Activated CD4-positive, CD25-positive, alpha-beta regulatory T cell treated with anti-CD3 and anti-CD28 coated beads, Interleukin-2, amount 50 U/mL, for 16 hours (primary cell): ENCODE results near the gene PARPBP.
"Not testable (repeated sequence)": the region's sequence is repeated elsewhere in the genome, so short reads cannot be mapped to it uniquely, and the experiment has no call there.

Experiments
- DNase-seq: peaks from one replicate; pipeline ENCODE4 v3.0.0-alpha.2; 2020; ENCODE audit warnings: low read depth, low spot score

The PARPBP gene

GRCh38 chr12:102155206-102155605 is 35.2 kb downstream of the PARPBP start:
- not testable (repeated sequence) for DNase-seq

DNA sequence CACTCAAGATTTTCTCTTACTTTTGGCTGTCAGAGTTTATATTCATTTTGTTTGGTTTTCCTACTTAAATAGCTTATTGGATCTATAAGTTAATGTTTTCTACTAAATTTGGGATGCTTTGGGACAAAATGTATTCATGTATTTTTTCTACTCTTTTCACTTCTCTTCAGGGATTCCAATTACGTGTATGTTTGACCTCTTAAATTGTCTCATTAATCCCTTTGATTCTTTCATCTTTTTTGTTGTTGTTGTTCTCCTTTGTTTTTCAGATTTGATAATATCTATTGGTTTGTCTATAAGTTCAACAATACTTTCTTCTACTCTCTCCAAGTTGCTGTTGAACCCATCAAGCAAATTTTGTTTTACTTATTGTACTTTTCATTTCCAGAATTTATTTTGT is 43.4 kb downstream of the PARPBP start:
- no peak for DNase-seq

DNA sequence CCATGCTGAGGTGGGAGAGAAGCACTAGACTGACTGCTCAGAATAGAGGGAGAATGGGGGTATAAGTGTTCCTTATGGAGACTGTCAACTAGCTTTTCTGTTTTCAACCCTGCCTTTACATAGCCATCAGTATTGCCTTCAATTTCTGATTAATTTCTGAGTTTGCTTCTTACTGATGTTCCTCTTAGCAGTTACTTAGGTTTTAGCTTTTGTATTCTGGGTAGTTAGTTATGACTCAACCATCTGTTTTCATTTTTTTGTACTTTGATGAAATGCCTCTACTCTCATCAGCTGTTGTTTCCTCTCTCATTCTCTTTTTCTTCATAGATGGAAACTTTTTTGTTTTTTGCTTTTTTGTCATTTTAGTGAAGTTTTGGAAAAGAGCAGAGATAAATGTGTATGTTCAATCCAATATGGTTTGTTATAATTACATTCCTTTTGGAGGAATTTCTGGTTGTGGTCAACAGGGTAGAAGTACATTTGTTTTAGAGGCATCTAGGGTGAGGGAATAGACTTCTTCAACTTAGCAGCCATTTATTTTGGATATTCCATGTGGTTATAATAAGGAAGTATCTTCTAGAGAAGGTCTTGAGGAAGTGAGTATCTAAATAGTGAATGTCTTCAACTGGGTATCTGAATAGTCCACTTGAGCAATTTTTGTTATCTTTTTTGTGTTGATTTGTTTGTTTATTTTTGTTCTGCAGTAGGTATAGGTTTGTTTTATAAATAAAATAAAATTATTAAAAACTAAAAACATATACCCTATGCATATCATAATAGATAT is 48.0 kb downstream of the PARPBP start:
- DNase-seq, result no peak

DNA sequence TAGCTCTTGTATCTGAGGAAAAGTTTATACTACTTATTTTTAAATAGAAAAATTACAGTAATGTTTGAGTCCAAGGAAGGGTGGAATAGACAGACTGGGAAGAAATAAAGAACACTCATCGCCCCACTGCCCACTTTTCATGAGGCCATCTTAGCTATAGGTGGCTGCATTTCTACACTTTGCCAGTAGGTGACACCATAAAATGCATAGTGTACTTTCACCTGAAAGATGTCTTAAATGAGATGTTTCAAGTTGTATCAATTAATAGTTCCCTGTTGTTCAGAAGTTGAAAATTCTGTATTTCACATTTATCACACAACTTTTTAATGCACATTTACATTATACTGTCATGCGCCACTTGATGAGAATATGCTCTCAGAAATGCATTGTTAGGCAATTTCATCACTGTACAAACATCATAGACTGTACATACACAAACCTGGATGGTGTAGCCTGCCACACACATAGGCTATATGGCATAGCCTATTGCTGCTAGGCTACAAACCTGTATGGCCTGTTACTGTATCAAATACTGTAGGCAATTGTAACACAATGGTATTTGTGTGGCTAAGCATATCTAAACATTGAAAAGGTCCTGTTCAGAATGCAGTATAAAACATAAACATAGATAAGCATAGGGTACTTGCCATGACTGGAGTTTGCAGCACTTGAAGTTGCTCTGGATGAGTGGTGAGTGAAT is 50.1 kb downstream of the PARPBP start:
- no peak for DNase-seq

DNA sequence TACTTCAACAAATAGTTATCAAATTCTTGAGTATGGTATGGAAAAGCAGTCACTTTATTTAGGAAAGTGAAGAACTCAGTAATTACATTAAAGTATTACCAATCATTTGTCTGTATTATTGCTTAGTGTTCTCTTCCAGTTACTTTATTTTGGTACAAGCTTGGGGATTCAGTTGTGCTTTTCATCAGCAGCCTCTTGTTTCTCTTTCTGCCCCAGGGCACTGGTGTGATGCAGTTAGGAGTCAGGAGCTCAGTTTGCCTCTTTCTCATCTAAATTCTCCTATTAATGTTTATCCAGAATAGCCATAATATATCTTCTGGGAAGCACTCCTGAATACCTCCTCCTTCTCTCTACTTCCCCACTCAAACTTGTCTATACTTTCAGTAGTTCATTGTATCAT is 52.0 kb downstream of the PARPBP start:
- DNase-seq, result no peak

- DNase-seq, result no peak
Observed at GRCh38 chr12:102172436-102172835, 52.5 kb downstream of the PARPBP start.

DNA sequence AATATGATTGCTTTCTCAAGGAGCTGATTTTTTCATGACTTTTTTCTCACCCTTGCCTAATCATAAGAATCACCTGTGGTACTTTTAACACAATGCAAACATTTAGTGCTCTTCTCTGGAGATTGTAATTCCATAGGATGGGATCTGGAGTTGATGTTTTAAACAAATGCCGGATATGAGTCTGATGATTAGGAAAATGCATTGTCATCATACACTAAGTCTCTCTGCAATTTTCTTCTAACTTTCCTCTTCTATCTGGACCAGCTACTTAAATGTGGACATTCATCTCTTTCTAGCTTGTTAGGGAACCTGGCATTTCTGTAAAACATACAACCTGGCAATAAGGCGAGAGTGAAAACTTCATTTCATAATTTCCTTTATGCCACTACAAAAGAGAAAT is 54.1 kb downstream of the PARPBP start:
- DNase-seq, result no peak

GRCh38 chr12:102174761-102175160 is 54.8 kb downstream of the PARPBP start:
- DNase-seq, result no peak

DNA sequence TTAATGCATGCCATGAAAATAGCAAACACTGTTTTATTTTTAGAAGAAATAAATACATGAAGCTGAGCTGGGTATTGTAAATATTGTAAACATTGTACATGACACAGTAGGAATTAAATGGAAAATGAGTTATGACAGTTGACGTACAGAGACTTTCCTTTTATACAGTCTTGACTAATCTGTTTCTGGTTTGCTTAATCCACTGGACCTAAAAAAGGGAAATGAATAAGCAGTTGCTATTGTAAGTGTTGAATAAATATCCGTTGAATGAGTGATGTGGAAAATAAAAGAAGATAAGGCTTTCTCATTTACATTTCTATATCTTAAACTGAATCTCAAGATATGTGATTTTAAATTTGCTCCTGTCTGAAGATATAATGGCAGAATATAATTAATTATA is 62.7 kb downstream of the PARPBP start:
- no peak for DNase-seq

GRCh38 chr12:102195826-102196225 is 75.8 kb downstream of the PARPBP start:
- DNase-seq, result no peak

DNA sequence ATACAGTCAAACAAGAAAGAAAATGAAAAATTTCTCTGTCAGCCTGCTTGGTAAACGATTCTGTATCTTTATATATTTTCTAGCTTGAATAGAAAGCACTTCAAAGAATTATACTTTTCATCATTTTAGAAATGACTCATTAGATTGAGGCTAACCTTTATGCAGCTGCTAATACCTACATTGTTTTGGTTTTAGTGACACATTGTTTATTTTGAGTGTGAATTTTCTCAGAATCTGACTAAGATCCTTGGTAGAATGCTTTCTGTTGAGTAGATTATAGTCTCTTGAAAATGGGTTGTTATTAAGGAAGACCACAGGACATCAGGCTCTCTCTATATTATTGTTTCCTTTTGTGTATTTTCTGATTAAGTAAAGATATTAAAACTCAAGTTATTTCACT is 77.8 kb downstream of the PARPBP start, which contains the start of gene PMCH:
TSS of gene PMCH (minus strand) at position 45 of the 400 bp plus-strand sequence. CDS start 63 bp downstream, outside the sequence.
- no peak for DNase-seq

DNA sequence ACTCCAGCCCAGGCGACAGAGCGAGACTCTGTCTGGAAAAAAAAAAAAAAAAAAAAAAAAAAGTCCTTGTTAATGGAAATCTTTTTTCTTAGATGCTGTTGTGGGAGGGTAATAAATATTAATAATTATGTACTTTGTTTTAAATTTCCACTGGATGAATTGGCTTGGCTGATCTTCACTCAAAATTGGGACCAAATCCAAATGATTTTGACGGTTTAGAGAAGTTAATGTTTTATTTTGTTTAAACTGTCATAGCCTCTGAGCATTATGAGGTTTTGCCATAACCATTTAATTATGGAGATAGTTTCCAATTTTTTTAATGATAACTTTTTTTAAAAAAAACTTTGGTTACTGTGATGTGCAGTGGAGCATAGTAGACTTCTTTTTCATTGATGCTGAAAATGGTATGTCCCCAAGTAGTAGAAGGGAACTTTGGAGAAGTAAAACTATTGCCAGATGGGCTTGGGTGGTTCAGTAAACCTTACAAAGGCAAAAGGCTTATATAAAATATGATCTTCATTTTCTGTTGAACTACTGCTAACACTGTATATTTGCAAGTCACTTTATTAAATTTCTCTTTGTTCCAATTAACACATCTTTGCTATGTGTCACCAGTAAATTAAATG is 81.6 kb downstream of the PARPBP start:
- no peak for DNase-seq

GRCh38 chr12:102202556-102202955 is 82.6 kb downstream of the PARPBP start:
- no peak for DNase-seq

DNA sequence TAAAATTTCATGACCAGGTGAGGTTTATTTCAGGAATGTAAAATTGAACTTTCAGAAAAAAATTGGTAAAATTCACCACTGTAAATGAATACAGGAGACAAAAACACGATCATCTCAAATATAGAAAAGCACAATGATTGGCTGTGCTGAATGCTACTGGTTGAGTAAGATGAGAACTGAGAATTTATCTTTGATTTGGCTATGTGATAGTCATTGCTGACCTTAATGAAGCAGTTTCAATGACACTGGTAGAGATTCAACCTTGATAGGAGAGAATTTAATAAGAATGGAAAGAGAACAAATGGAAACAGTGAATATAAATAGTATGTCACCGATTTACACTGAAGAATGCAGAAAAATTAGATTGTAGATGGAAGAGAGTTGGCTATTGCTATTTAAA is 84.0 kb downstream of the PARPBP start:
- no peak for DNase-seq

- no peak for DNase-seq
Observed at GRCh38 chr12:102215992-102216691, 96.2 kb downstream of the PARPBP start.

GRCh38 chr12:102220736-102221135 is 100.8 kb downstream of the PARPBP start:
- no peak for DNase-seq

DNA sequence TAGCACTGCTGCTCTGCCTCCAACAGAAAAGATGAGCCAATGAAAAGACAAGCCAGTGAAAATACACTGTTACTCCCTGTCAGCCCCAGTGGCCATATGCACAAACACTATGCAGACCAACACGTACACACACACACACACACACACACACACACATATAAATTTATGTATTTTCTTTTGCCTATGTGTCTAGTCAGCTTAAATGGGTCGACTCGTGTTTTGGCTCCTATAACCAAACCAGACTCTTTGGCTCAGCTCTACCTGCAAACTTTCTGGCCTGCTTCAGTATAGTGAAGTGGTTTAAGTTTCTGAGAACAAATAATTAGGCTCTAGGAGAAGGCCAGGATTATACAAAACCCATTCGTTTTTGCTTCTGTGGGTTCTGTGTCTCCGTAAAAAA is 108.0 kb downstream of the PARPBP start:
- DNase-seq, result no peak

DNA sequence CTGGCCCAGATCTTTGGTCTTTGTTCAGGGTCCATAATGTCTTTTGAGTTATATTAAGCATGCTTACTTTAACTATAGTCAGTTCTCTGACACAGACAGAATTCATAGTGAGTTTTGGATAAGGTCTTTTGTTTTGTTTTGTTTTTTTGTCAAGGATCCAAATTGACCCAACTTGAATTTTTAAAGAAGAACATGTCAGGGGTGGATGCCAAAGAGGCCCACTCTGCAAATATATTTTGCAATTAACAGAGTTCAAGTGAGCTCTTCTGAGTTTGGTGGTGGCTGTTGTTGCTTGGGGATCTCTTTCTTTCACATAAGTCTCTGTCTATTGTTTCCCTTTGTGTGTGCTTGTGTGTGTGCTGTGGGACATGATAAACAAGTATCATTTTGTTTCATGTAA is 112.1 kb downstream of the PARPBP start:
- no peak for DNase-seq

GRCh38 chr12:102232446-102232845 is 112.5 kb downstream of the PARPBP start:
- no peak for DNase-seq

DNA sequence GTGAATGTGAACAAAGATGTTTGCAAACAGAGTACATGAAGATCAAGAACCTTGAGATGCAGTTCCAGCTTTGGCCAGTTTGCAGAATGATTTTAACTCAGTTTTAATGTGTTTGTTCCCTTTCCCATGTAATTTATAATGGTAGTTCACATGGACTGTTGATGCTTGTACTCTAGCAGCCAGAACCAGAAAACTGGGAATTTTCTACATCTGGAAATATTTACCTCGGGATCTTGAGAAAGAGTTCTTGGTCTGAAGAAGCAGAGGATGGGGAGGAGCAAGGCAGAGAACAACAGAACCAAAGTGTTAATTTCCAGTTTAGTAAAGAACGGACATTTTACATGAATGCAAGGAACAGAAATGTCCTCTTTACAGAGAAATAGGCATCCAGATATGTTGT is 114.6 kb downstream of the PARPBP start:
- DNase-seq, result no peak

DNA sequence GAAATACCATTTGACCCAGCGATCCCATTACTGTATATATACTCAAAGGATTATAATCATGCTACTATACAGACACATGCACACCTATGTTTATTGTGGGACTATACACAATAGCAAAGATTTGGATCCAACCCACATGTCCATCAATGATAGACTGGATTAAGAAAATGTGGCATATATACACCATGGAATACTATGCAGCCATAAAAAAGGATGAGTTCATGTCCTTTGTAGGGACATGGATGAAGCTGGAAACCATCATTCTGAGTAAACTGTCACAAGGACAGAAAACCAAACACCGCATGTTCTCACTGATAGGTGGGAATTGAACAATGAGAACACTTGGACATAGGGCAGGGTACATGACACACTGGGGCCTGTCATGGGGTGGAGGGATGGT is 120.9 kb downstream of the PARPBP start:
- DNase-seq, result not testable (repeated sequence)
